ENCODE measurements around the gene MRM1. TPM values are rescaled to one million over a fixed set of nuclear protein-coding genes. Genes with fewer than 3 reads are reported as not detected.

MRM1 gene
- total and polyA plus RNA-seq, 9 of the 15 experiments (the other 6 are each of a cell fraction or from before 2014, with no cell fraction given), result 0.61 to 28.4 (median 21.5) TPM

DNA sequence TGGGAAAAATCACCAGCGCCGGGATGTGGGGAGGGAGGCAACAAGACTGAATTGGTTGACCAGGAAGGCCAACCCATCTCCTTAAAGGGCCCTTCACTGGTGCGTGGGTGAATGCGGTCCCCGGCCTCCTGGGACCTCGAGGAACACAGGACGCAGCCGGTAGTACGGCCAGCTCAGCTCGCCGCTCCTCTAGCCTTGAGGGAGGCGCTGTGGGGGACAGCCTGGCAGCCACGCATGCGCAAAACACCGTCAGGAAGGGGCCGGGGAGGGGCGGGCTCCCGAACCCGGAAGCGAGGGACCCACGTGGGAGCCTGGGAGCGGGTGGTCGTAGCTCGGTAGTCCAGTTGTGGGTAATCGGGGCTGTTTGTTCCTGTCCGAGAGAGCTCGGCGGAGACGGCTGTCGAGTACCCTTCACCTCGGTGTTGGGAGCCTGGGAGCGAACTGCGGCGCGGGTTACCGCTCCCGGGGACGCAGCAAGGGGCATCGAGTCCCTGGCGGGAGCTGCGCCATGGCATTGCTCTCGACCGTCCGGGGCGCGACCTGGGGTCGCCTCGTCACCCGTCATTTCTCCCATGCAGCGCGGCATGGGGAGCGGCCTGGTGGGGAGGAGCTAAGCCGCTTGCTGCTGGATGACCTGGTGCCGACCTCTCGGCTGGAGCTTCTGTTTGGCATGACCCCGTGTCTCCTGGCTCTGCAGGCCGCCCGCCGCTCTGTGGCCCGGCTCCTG lies at the start of gene MRM1 (continued):
- TF ChIP-seq, protein P1, sequence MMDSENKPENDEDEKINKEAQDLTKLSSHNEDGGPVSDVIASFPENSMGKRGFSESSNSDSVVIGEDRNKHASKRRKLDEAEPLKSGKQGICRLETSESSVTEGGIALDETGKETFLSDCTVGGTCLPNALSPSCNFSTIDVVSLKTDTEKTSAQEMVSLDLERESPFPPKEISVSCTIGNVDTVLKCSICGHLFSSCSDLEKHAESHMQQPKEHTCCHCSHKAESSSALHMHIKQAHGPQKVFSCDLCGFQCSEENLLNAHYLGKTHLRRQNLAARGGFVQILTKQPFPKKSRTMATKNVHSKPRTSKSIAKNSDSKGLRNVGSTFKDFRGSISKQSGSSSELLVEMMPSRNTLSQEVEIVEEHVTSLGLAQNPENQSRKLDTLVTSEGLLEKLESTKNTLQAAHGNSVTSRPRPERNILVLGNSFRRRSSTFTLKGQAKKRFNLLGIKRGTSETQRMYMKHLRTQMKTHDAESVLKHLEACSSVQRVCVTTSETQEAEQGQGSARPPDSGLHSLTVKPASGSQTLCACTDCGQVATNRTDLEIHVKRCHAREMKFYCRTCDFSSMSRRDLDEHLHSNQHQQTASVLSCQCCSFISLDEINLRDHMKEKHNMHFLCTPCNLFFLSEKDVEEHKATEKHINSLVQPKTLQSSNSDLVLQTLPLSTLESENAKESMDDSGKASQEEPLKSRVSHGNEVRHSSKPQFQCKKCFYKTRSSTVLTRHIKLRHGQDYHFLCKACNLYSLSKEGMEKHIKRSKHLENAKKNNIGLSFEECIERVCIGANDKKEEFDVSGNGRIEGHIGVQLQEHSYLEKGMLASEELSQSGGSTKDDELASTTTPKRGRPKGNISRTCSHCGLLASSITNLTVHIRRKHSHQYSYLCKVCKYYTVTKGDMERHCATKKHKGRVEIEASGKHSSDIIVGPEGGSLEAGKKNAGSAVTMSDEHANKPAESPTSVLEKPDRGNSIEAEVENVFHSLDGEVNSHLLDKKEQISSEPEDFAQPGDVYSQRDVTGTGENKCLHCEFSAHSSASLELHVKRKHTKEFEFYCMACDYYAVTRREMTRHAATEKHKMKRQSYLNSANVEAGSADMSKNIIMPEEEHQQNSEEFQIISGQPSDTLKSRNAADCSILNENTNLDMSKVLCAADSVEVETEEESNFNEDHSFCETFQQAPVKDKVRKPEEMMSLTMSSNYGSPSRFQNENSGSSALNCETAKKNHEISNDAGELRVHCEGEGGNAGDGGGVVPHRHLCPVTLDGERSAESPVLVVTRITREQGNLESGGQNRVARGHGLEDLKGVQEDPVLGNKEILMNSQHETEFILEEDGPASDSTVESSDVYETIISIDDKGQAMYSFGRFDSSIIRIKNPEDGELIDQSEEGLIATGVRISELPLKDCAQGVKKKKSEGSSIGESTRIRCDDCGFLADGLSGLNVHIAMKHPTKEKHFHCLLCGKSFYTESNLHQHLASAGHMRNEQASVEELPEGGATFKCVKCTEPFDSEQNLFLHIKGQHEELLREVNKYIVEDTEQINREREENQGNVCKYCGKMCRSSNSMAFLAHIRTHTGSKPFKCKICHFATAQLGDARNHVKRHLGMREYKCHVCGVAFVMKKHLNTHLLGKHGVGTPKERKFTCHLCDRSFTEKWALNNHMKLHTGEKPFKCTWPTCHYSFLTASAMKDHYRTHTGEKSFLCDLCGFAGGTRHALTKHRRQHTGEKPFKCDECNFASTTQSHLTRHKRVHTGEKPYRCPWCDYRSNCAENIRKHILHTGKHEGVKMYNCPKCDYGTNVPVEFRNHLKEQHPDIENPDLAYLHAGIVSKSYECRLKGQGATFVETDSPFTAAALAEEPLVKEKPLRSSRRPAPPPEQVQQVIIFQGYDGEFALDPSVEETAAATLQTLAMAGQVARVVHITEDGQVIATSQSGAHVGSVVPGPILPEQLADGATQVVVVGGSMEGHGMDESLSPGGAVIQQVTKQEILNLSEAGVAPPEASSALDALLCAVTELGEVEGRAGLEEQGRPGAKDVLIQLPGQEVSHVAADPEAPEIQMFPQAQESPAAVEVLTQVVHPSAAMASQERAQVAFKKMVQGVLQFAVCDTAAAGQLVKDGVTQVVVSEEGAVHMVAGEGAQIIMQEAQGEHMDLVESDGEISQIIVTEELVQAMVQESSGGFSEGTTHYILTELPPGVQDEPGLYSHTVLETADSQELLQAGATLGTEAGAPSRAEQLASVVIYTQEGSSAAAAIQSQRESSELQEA (IDR thresholded peaks at IDR 0.05; ENCODE audit: low read depth), result no peak
- TF ChIP-seq, protein P2, sequence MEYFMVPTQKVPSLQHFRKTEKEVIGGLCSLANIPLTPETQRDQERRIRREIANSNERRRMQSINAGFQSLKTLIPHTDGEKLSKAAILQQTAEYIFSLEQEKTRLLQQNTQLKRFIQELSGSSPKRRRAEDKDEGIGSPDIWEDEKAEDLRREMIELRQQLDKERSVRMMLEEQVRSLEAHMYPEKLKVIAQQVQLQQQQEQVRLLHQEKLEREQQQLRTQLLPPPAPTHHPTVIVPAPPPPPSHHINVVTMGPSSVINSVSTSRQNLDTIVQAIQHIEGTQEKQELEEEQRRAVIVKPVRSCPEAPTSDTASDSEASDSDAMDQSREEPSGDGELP (CRISPR knock-in tag; IDR thresholded peaks at IDR 0.05; ENCODE audit: borderline replicate concordance), result peak; percentile 47; the same call in 1 of the 2 replicates
- 0 out of 2 replicates have a peak, but pooled peaks have one; percentile 32 for TF ChIP-seq NR2C2 (CRISPR knock-in tag; IDR thresholded peaks at IDR 0.05)
- TF ChIP-seq NR2C2 (tag; IDR thresholded peaks at IDR 0.05), result peak; percentile 86
- peak; percentile 23; the same call in 1 of the 2 replicates for TF ChIP-seq PTBP1 (IDR thresholded peaks at IDR 0.05; ENCODE audit: low read depth, low read length)
- TF ChIP-seq PTTG1 (tag; IDR thresholded peaks at IDR 0.05; ENCODE audit: low read depth), result no peak
- no peak for TF ChIP-seq NFIX (CRISPR knock-in tag; IDR thresholded peaks at IDR 0.05; ENCODE audit: low read depth)
- no peak for TF ChIP-seq RBM25 (IDR thresholded peaks at IDR 0.05; ENCODE audit: low read depth, low read length, severe bottlenecking)
- TF ChIP-seq, protein P3, sequence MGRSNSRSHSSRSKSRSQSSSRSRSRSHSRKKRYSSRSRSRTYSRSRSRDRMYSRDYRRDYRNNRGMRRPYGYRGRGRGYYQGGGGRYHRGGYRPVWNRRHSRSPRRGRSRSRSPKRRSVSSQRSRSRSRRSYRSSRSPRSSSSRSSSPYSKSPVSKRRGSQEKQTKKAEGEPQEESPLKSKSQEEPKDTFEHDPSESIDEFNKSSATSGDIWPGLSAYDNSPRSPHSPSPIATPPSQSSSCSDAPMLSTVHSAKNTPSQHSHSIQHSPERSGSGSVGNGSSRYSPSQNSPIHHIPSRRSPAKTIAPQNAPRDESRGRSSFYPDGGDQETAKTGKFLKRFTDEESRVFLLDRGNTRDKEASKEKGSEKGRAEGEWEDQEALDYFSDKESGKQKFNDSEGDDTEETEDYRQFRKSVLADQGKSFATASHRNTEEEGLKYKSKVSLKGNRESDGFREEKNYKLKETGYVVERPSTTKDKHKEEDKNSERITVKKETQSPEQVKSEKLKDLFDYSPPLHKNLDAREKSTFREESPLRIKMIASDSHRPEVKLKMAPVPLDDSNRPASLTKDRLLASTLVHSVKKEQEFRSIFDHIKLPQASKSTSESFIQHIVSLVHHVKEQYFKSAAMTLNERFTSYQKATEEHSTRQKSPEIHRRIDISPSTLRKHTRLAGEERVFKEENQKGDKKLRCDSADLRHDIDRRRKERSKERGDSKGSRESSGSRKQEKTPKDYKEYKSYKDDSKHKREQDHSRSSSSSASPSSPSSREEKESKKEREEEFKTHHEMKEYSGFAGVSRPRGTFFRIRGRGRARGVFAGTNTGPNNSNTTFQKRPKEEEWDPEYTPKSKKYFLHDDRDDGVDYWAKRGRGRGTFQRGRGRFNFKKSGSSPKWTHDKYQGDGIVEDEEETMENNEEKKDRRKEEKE (IDR thresholded peaks at IDR 0.05; ENCODE audit: borderline replicate concordance in 1 of 2, control insufficient read depth in 1 of 2, low read depth in 2 of 2, low read length in 1 of 2), result peak in 1 of 2 experiments; percentile 39; a peak in 1 of 4 replicates
- TF ChIP-seq PHF21A (IDR thresholded peaks at IDR 0.05; ENCODE audit: borderline replicate concordance, low read depth), result no peak
- TF ChIP-seq KDM5B (IDR thresholded peaks at IDR 0.05; ENCODE audit: insufficient replicate concordance, low read depth, low read length), result peak; percentile 73
- TF ChIP-seq HCFC1 (IDR thresholded peaks at IDR 0.05; ENCODE audit: low read depth, low read length), result peak; percentile 67
